NAMALWA (cell line): ENCODE data around the gene CHRNG.
A peak's percentile ranks its signal among the peaks of the same experiment; 100 is the strongest.

Experiments used
- DNase-seq: peaks from one replicate; pipeline ENCODE4 v3.0.0-alpha.2; 2015; ENCODE audit warnings: low spot score

Gene CHRNG

GRCh38 chr2:232539298-232540231 lies at the start of gene CHRNG:
Gene CHRNG, plus strand, starts transcription at chr2:232539692. Its CDS starts 56 bp downstream, at chr2:232539748.
- no peak for DNase-seq

GRCh38 chr2:232490221-232491138 lies 49.0 kb upstream of the CHRNG start:
- no peak for DNase-seq

- DNase-seq = no peak
These were observed 48.2 kb upstream of the CHRNG start for GRCh38 chr2:232491139-232491780.

- no peak for DNase-seq
These were observed 47.1 kb upstream of the CHRNG start for GRCh38 chr2:232492236-232492848.

- no peak for DNase-seq
These were observed 46.4 kb upstream of the CHRNG start for GRCh38 chr2:232492963-232493700.

GRCh38 chr2:232493701-232494474 lies 45.6 kb upstream of the CHRNG start:
- no peak for DNase-seq

GRCh38 chr2:232494542-232494941 lies 45.0 kb upstream of the CHRNG start:
- no peak for DNase-seq

GRCh38 chr2:232495292-232495691 lies 44.2 kb upstream of the CHRNG start:
- no peak for DNase-seq

- DNase-seq = no peak
These were observed 42.8 kb upstream of the CHRNG start for GRCh38 chr2:232496501-232497270.

GRCh38 chr2:232497348-232497747 lies 42.1 kb upstream of the CHRNG start:
- no peak for DNase-seq

- DNase-seq = no peak
These were observed 41.0 kb upstream of the CHRNG start for GRCh38 chr2:232498452-232498851.

GRCh38 chr2:232501331-232501771 lies 38.1 kb upstream of the CHRNG start:
- no peak for DNase-seq

GRCh38 chr2:232501794-232502390 lies 37.6 kb upstream of the CHRNG start:
- DNase-seq = no peak

GRCh38 chr2:232502511-232502910 lies 37.0 kb upstream of the CHRNG start:
- peak; percentile 30 for DNase-seq

GRCh38 chr2:232502911-232503808 lies 36.3 kb upstream of the CHRNG start:
- DNase-seq = no peak

GRCh38 chr2:232503809-232504323 lies 35.6 kb upstream of the CHRNG start:
- DNase-seq = no peak

- DNase-seq = no peak
These were observed 35.1 kb upstream of the CHRNG start for GRCh38 chr2:232504438-232504837.

GRCh38 chr2:232505856-232506255 lies 33.6 kb upstream of the CHRNG start:
- DNase-seq = no peak
